DMS53 (cell line): Measurements from ENCODE around the gene GNB1.

Experiments used
- DNase-seq: peaks from one replicate; lab custom pipeline; 2025; lab: John Stamatoyannopoulos, UW

The GNB1 gene

DNA sequence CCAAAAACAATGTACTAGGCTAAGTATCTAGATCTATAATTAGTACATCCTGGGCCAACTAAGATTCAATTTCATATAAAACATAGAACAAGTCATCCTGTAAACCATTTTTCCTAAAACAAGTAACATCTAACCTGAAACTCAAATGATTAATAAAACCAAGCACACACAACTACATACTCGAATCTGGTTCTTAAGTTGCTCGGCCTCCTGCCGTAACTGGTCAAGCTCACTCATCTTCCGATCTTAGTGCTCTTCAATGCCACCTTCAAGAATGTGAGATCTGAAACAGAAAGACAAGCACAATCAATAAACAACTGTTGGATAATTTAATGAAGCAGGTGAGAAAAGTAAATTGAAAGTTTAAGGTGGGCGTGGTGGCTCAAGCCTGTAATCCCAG, 65.7 kb downstream of the GNB1 start:
- DNase-seq: no peak

DNA sequence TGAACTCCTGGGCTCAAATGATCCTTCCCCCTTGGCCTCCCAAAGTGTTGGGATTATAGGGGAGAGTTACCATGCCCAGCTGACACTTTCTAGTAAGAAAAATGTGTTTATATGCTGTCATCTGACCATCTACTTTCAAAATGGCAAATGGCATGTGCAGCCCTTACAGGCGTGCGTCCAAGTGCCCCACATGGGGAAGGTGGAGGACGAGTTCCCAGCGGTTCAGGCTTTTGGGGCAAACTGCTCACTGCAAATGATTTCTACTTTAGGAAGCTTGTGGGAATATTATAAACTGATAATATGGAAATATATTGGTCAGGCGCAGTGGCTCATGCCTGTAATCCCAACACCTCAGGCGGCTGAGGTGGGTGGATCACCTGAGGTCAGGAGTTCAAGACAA, 71.1 kb downstream of the GNB1 start:
- no peak for DNase-seq

DNA sequence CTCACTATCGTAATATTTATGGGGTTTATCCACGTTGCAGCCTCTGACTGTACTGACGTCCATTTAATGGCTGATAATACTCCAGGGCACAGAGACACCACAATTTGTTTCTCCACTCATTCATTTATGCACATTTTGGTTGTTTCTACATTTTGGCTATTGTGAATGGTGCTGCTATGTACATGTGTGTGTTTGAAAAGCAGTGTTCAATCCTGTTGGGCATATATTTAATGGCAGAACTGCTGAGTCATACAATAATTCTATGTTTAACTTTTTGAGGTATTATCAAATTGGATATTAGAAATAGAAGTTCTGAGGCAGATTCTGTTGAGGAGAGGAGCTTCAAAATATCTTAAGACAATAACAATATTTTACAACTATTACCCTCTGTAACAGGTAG, 73.7 kb downstream of the GNB1 start:
- no peak for DNase-seq

GRCh38 chr1:1815606-1816281, 75.1 kb downstream of the GNB1 start:
- no peak for DNase-seq

DNA sequence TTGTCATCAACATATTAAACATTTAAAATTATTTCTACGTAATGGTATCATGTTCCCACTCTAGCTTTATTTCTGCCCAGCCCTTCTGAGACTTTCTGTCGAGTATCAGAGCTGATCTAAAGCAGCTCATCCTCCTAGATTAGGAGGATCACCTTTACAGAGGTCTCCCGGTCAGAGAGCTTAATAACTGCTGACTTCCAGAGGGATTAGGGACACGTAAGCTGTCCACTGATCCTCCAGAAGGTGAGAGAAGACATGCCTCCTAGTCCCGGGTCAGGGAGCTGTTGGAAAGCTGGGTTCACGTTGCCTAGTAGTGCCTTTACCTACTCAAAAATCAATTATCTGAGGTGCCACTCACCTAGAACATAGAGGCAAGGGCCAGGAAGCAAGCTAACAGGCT, 81.4 kb downstream of the GNB1 start:
- DNase-seq: no peak

GRCh38 chr1:1808206-1808605, 82.7 kb downstream of the GNB1 start:
- no peak for DNase-seq

- no peak for DNase-seq
Observed at GRCh38 chr1:1806890-1807289, 84.0 kb downstream of the GNB1 start.

DNA sequence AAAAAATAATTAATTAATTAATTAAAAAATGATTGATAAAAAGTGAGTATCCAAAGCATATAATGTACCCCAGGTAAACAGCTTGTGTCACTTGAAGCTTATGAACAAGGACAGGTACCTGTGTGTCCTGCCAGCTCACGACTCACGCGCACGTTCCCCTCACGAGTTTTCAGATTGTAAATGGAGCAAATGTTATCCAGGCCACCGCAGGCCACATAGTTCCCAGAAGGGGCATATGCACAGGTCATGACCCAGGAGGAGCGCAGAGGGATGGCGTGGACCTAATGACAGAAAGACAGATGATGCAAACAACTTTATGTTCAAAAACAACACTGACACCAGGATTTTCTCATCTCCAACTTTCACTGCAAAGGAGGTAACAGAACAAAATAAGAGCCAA, 86.6 kb downstream of the GNB1 start:
- DNase-seq: no peak

GRCh38 chr1:1802871-1803270, 88.0 kb downstream of the GNB1 start:
- no peak for DNase-seq

GRCh38 chr1:1799716-1800115, 91.2 kb downstream of the GNB1 start:
- no peak for DNase-seq

GRCh38 chr1:1797731-1798341, 93.1 kb downstream of the GNB1 start:
- no peak for DNase-seq

DNA sequence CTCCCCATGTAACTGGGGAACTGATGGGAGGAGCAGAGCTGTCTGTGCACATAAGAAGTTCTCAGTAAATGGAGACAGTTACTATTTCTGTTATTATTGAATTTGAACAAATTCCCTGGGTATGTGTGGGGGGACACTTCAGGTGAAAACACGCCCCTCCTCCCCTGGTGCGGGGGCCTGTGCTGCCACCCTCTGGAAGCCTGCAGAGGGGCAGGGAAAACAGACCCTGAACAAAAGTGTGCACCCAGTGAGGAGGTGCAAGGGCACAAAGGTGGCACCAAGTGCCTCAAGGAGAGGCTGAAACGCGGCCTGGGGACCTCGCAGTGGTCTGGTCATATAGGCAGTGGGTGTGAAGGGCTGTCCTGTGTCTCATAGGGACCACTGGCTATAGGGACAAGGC, 94.4 kb downstream of the GNB1 start:
- no peak for DNase-seq

GRCh38 chr1:1794999-1795398, 95.9 kb downstream of the GNB1 start:
- no peak for DNase-seq

DNA sequence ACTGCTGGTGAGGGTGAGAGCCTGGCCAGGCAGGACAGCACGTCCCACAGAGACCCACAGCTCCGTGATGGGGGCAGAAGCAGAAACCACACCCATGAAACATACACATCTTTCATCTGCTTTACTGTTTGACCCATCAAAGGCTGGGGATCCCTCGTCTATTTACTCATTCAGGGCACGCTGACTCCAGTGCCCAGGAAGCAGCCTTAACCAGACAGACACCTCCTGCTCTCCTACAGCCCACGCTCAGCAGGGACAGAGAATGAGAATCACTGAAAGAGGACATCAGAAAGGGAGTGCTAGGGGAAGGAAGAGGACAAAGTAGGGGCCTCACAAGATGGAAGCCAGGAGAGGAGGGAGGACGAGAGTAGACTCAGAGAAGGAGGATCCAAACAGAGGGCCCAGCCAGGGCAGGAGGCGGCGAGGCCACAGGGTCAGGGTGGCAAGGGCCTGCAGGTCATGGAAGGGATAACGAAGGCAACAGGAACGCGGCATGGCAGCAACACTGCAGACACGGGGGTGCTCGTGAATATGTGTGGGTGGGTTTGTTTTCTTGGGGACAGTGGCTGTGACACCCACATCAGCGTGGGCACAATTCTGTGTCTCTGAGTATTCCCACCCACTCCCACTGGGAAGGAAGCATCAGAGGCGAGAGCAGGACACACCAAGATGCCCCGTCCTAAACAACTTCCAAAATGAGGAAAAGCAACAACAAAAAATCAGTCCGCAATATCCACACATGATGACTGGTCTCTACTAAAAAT, 97.2 kb downstream of the GNB1 start:
- no peak for DNase-seq

DNA sequence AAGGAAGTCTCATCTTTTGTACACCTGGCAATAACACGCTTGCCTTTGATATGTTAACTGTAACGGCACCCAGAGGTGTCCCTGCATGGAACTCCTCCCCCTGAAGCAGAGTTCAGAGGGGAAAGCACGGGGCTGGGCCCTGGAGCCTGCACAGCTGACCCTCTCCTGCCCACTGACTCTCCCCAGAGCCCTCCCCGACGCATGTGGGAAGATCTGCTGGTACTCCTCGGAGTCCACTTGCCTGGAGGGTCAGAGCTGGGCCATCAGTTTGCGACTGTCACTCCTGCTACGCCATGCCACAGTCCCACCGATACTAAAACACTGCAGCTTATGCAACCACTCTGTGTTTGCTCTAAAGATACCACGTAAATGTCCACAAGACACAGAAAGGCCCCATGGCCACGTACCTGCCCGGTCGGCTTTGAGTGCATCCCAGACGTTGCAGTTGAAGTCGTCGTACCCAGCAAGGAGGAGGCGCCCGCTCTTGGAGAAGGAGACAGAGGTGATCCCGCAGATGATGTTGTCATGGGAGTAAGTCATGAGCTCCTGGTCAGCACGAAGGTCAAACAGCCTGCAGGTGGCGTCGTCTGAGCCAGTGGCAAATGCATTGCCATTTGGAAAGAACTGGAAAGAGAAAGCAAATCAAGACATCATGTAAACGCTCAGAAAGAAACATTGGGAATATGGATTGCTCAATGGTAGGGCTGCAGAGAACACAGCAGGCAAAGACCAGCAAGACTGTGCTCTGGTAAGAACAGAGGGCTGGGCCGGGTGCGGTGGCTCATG, 102.0 kb downstream of the GNB1 start:
- peak; percentile 59 for DNase-seq

- DNase-seq: no peak
Observed at GRCh38 chr1:1788136-1788535, 102.8 kb downstream of the GNB1 start.

DNA sequence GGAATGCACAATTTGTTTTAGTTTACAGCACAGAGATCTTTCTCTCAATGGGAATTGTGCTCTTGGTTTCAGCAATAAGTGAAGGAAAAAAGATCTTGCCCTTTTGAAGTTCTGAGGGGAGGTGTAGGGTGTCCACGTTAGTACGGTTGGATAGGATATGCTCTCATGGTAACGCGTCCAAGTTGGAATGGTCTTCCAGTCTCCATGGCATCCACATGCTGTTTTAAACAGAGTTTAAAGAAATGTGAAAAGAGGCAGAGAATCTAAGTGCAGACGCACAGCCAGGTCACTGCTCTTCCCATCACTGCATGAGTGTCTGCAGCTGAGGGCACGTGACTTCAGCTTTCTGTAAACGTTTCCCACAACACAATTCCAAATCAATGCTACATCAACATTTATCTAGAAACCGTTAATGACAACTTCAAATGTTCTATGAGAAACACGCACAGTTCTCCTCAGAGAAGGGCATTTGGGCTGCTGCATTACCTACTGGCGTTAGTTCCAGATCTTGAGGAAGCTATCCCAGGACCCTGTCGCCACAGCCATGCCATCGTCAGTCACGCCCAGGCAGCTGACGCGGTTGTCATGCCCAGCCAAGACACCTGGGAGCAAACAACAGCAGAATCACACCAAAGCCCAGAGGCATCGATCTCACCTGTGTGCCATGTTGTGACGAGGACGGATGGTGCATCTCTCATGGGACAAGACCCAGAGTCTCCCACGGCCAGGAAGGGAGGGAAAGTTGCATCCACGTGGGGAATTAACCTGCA, 103.9 kb downstream of the GNB1 start:
- no peak for DNase-seq

DNA sequence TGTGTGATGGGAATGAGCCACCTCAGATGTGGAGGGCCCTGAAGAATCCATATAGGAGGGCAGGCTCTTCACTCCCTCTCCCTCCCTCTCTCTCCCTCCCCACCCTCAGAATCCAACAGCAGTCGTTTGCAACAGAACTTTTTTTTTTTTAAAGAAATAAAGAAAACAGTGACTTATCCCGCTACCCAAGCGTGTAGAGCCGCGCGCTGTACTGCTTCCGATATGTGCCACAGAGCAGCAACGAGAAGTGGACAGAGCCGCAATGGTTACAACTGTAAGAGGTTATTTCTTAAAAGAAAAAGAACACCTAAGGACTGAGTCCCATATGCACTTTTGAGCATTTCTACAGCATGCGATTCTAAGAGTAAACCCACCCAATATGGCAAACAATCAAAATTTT, 105.2 kb downstream of the GNB1 start:
- DNase-seq: no peak

DNA sequence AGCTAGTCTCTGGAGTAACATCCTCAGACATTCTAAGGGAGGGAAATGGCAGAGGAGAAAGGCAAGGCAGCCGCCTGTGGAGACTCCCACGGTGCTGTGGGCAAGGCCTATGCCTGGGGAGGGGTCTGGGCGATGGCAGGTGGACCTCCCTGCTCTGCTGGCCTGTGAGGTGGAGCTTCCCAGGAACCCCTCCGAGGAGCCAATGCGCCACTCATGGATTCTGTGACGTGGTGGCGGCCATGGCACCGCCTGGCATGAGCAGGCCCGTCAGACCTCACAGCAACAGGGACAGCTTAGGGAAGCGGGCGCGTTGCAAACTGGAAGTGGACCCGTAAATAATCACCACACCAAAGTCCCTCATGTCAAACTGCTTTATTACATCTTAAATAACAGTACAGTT, 106.0 kb downstream of the GNB1 start:
- no peak for DNase-seq

DNA sequence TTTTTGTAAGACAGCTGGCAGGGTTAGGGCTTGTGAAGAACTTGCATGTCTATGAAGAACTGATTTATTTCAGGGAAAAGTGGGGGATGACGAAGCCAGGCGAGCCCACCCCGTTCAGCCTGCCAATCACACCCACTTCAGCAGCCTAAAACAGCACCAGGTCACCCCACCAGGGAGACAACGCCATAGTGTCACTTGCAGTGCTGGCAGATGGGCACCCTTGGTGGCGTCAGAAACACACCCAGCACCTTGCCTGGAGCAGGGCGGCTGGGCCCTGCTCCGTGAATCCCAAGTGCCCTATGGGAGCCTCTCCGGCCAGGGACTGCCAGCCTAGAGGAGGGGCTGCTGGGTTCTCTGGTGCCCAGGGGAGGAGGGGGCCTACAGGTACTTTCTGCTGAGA, 107.6 kb downstream of the GNB1 start:
- DNase-seq: peak; percentile 59

DNA sequence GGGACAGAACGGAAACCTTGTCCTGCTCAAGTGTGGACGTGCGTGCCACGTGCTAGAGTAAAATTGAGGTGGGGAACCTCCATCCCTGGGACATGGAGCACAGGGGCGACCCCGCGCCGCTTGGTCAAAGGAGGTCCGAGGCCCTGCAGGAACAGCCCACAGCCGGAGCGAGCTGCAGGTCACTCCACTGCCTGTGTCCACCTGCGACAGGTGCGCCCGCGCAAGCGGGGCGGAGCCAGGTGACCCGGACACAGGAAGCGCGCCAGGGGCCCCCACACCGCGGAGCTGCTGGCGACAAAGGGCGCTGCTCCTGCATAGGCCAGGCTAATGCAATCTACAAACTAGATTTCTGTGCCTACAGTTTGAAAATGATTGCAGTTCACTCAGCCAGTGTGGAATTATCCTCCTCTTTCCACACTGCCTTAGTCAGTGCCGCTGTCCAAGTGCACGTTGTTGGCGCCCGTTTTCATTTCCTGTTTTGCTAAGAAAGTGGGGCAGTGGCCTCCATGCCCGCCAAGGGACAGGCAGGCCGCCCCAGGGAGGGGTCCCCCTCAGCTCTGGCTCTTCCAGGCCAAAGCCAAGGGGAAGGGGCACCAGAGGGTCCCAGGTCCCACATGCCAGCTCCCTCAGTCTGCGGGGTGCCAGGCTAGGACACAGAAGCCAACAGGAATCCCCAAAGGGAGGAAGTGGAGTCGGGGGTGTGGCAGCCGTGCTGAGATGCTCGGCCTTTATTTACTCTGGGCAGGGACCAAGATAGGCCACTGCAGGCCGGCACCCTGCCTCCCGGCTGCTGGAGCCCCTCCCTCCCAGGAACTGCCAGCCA, 108.3 kb downstream of the GNB1 start:
- peak; percentile 92 for DNase-seq
